Frontal cortex (tissue), 1 donor: Measurements from ENCODE around the gene HS1BP3. TPM values are rescaled to one million over a fixed set of nuclear protein-coding genes. Genes with fewer than 3 reads are reported as not detected.

ENCODE experiments used
- total RNA-seq: library from RNA; depleted of rRNA; stranded (reverse); fragments of >200 nt; gene quantifications from one replicate; pipeline ENCODE4 v1.2.3, GENCODE V29; 2014

The HS1BP3 gene
- total RNA-seq, 1 donor from 2014 or later: 7.7 TPM

Other genes starting within 250 kb of the HS1BP3 start
- 300 TPM for gene RHOB, start 204.0 kb downstream of the HS1BP3 start, total RNA-seq
- gene GDF7, start 16.0 kb upstream of the HS1BP3 start, total RNA-seq: under 0.01 TPM
- 17.1 TPM for gene LDAH, start 172.0 kb upstream of the HS1BP3 start, total RNA-seq